ENCODE measurements around the gene THBS4. TPM values are rescaled to one million over a fixed set of nuclear protein-coding genes. Genes with fewer than 3 reads are reported as not detected.

THBS4 gene
- total and polyA plus RNA-seq, 10 of the 15 experiments (the other 5 are each of a cell fraction or from before 2014, with no cell fraction given): 0.31 to 1.7 (median 0.75) TPM

- Histone ChIP-seq H3K27me3 (replicated peaks in 1 of 2; ENCODE audit: control insufficient read depth in 2 of 2, insufficient read depth in 2 of 2, low read length in 1 of 2) (no peaks in the 10 kb centered on the region), H3K9ac (ENCODE audit: control insufficient read depth, insufficient read depth, low read length) (no peak overlapping the region), H3K79me2 (ENCODE audit: control insufficient read depth, insufficient read depth, low read length) (no peaks in the 10 kb centered on the region), H3K9me3 (replicated peaks; ENCODE audit: control insufficient read depth, insufficient read depth, low read length) (peaks cover 5% of the 10 kb centered on the region; the same call in 2 of the 3 replicates), H3K4me2 (ENCODE audit: control insufficient read depth, insufficient read depth) (no peak overlapping the region), H3K4me3 (no peak overlapping the region), H2AFZ (ENCODE audit: control insufficient read depth, low read depth, low read length) (no peak overlapping the region), H3K27ac (ENCODE audit: control insufficient read depth, insufficient read depth) (no peak overlapping the region), H3K4me1 (ENCODE audit: control insufficient read depth, insufficient read depth, low read length) (peaks cover 28% of the 10 kb centered on the region), H3K36me3 (ENCODE audit: control insufficient read depth in 2 of 2, insufficient read depth in 2 of 2, low read length in 1 of 2) (no peaks in the 10 kb centered on the region), H4K20me1 (ENCODE audit: control insufficient read depth, insufficient read depth) (no peaks in the 10 kb centered on the region)
- no peak for FAIRE-seq
- WGBS (ENCODE audit: insufficient coverage, insufficient replicate concordance, low lambda C conversion rate, missing lambda C conversion rate): 39% methylated on average over 2 of the region's 2 CpGs
- ChIA-PET CTCF (interaction anchor here (1.4 kb wide), 1 partner anchor 19 kb away, joined by 7 read pairs; no protein-coding TSS in a partner anchor), POLR2A (interaction anchor here (1.1 to 1.8 kb wide), 2 partner anchors 17 to 18 kb away, joined by 3 to 6 read pairs; no protein-coding TSS in a partner anchor), SMC1A (ENCODE audit: uncharacterized antibody, unreplicated experiment) (interaction anchor here (0.8 to 2.3 kb wide), 10 partner anchors 13 to 144 kb away, joined by 3 to 15 read pairs (median 4); no protein-coding TSS in a partner anchor), RAD21 (ENCODE audit: unreplicated experiment) (interaction anchor here (1.1 to 1.7 kb wide), 2 partner anchors 39 to 153 kb away, joined by 3 to 4 read pairs; no protein-coding TSS in a partner anchor)
- intact Hi-C loops (cut with micrococcal nuclease; ENCODE audit: unreplicated experiment): no loop called here
- DNase-seq (ENCODE audit: low read depth, low spot score): no peak
- BruUV-seq (replicated peaks): no TSS peak
- in situ Hi-C loops (cut with MboI): no loop called here
- no peak for ATAC-seq
- peak; percentile 30; the same call in 1 of the 2 replicates for TF ChIP-seq EED (IDR thresholded peaks at IDR 0.05; ENCODE audit: low read depth)
- peak; percentile 45; the same call in 1 of the 2 replicates for TF ChIP-seq SPI1 (IDR thresholded peaks at IDR 0.05; ENCODE audit: borderline replicate concordance, insufficient read depth, low read depth, low read length)
- no peak for TF ChIP-seq ZZZ3 (IDR thresholded peaks at IDR 0.05; ENCODE audit: control insufficient read depth, insufficient read length, low read depth)
- TF ChIP-seq, protein P1, sequence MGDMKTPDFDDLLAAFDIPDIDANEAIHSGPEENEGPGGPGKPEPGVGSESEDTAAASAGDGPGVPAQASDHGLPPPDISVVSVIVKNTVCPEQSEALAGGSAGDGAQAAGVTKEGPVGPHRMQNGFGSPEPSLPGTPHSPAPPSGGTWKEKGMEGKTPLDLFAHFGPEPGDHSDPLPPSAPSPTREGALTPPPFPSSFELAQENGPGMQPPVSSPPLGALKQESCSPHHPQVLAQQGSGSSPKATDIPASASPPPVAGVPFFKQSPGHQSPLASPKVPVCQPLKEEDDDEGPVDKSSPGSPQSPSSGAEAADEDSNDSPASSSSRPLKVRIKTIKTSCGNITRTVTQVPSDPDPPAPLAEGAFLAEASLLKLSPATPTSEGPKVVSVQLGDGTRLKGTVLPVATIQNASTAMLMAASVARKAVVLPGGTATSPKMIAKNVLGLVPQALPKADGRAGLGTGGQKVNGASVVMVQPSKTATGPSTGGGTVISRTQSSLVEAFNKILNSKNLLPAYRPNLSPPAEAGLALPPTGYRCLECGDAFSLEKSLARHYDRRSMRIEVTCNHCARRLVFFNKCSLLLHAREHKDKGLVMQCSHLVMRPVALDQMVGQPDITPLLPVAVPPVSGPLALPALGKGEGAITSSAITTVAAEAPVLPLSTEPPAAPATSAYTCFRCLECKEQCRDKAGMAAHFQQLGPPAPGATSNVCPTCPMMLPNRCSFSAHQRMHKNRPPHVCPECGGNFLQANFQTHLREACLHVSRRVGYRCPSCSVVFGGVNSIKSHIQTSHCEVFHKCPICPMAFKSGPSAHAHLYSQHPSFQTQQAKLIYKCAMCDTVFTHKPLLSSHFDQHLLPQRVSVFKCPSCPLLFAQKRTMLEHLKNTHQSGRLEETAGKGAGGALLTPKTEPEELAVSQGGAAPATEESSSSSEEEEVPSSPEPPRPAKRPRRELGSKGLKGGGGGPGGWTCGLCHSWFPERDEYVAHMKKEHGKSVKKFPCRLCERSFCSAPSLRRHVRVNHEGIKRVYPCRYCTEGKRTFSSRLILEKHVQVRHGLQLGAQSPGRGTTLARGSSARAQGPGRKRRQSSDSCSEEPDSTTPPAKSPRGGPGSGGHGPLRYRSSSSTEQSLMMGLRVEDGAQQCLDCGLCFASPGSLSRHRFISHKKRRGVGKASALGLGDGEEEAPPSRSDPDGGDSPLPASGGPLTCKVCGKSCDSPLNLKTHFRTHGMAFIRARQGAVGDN (IDR thresholded peaks at IDR 0.05): 0 out of 2 replicates have a peak, but pooled peaks have one; percentile 15
- TF ChIP-seq MTA2 (IDR thresholded peaks at IDR 0.05; ENCODE audit: low read depth): no peak
- peak; percentile 37 to 38; a peak in 2 of 4 replicates for TF ChIP-seq IKZF2 (IDR thresholded peaks at IDR 0.05)
- TF ChIP-seq IKZF1 (conservative IDR thresholded peaks at IDR 0.05): peak; percentile 68
- TF ChIP-seq, protein P2, sequence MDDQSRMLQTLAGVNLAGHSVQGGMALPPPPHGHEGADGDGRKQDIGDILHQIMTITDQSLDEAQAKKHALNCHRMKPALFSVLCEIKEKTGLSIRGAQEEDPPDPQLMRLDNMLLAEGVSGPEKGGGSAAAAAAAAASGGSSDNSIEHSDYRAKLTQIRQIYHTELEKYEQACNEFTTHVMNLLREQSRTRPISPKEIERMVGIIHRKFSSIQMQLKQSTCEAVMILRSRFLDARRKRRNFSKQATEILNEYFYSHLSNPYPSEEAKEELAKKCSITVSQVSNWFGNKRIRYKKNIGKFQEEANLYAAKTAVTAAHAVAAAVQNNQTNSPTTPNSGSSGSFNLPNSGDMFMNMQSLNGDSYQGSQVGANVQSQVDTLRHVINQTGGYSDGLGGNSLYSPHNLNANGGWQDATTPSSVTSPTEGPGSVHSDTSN (IDR thresholded peaks at IDR 0.05; ENCODE audit: insufficient replicate concordance, low read depth, low read length): no peak
- TF ChIP-seq, protein P3, sequence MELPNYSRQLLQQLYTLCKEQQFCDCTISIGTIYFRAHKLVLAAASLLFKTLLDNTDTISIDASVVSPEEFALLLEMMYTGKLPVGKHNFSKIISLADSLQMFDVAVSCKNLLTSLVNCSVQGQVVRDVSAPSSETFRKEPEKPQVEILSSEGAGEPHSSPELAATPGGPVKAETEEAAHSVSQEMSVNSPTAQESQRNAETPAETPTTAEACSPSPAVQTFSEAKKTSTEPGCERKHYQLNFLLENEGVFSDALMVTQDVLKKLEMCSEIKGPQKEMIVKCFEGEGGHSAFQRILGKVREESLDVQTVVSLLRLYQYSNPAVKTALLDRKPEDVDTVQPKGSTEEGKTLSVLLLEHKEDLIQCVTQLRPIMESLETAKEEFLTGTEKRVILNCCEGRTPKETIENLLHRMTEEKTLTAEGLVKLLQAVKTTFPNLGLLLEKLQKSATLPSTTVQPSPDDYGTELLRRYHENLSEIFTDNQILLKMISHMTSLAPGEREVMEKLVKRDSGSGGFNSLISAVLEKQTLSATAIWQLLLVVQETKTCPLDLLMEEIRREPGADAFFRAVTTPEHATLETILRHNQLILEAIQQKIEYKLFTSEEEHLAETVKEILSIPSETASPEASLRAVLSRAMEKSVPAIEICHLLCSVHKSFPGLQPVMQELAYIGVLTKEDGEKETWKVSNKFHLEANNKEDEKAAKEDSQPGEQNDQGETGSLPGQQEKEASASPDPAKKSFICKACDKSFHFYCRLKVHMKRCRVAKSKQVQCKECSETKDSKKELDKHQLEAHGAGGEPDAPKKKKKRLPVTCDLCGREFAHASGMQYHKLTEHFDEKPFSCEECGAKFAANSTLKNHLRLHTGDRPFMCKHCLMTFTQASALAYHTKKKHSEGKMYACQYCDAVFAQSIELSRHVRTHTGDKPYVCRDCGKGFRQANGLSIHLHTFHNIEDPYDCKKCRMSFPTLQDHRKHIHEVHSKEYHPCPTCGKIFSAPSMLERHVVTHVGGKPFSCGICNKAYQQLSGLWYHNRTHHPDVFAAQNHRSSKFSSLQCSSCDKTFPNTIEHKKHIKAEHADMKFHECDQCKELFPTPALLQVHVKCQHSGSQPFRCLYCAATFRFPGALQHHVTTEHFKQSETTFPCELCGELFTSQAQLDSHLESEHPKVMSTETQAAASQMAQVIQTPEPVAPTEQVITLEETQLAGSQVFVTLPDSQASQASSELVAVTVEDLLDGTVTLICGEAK (IDR thresholded peaks at IDR 0.05; ENCODE audit: borderline replicate concordance): no peak
- no peak for TF ChIP-seq CBX3 (IDR thresholded peaks at IDR 0.05; ENCODE audit: borderline replicate concordance, low read depth)
- peak in 1 of 2 experiments; percentile 11; a peak in 1 of 4 replicates for TF ChIP-seq BHLHE40 (IDR thresholded peaks at IDR 0.05; ENCODE audit: borderline replicate concordance in 1 of 2, low read depth in 2 of 2, low read length in 1 of 2)
- no peak for TF ChIP-seq CHD2 (IDR thresholded peaks at IDR 0.05; ENCODE audit: borderline replicate concordance, low read depth, low read length)
- TF ChIP-seq HCFC1 (IDR thresholded peaks at IDR 0.05; ENCODE audit: low read length): no peak
Observed at GRCh38 chr5:80122579-80122978, 87.4 kb downstream of the THBS4 start.

All from GM12878 (cell line).